ENCODE data around the gene HS6ST3.

Gene HS6ST3

GRCh38 chr13:96248996-96249395, 159.1 kb downstream of the HS6ST3 start:
- TF ChIP-seq, protein P1, sequence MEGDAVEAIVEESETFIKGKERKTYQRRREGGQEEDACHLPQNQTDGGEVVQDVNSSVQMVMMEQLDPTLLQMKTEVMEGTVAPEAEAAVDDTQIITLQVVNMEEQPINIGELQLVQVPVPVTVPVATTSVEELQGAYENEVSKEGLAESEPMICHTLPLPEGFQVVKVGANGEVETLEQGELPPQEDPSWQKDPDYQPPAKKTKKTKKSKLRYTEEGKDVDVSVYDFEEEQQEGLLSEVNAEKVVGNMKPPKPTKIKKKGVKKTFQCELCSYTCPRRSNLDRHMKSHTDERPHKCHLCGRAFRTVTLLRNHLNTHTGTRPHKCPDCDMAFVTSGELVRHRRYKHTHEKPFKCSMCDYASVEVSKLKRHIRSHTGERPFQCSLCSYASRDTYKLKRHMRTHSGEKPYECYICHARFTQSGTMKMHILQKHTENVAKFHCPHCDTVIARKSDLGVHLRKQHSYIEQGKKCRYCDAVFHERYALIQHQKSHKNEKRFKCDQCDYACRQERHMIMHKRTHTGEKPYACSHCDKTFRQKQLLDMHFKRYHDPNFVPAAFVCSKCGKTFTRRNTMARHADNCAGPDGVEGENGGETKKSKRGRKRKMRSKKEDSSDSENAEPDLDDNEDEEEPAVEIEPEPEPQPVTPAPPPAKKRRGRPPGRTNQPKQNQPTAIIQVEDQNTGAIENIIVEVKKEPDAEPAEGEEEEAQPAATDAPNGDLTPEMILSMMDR (IDR thresholded peaks at IDR 0.05; ENCODE audit: control insufficient read depth, extremely low read depth, insufficient read depth), result no peak
- no peak for DNase-seq (ENCODE audit: low read depth)
- H3K4me3 ChIP-seq (ENCODE audit: low read depth, low read length), result no peak overlapping the region

DNA sequence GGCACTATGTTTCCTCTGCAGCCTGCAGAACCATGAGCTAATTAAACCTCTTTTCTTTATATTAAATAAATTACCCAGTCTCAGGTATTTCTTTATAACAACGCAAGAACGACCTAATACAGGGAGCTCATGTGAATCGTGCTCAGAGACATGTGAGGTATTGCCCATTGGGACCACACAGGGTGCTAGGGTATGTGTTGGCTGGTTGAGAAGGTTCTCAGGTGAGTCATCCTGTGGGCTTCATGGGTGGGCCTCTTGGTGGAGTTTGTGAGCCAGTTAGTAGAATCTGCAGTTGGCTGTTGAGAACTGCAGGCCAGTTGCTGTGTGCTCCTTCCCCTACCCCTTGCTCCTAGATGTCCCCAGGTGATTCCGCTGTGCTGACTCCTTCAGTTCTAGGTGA, 163.0 kb downstream of the HS6ST3 start:
- DNase-seq (ENCODE audit: low read depth), result no peak
- TF ChIP-seq, protein P1 (IDR thresholded peaks at IDR 0.05; ENCODE audit: control insufficient read depth, extremely low read depth, insufficient read depth), result no peak
- H3K4me3 ChIP-seq (ENCODE audit: low read depth, low read length), result no peak overlapping the region

DNA sequence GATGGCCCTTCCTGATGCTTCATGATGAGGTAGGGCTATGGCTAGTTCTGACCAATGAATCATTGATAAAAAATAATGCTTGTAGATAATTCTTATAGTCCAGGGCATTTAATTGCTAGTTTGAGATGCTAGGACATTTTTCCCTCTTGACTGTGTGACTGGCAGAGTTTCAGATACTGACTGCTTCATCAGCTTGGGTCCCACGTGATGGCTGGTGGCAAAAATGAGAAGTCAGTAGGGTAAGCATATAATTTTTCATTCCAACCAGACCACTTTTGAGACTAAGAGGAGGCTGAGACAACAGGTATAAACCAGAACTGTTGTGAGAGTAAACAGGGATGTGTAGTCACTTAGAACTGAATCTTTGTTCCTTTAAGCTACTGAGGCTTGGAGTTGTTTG, 183.3 kb downstream of the HS6ST3 start:
- H3K4me3 ChIP-seq (ENCODE audit: low read depth, low read length), result no peak overlapping the region
- TF ChIP-seq, protein P1 (IDR thresholded peaks at IDR 0.05; ENCODE audit: control insufficient read depth, extremely low read depth, insufficient read depth), result no peak
- DNase-seq (ENCODE audit: low read depth), result no peak

DNA sequence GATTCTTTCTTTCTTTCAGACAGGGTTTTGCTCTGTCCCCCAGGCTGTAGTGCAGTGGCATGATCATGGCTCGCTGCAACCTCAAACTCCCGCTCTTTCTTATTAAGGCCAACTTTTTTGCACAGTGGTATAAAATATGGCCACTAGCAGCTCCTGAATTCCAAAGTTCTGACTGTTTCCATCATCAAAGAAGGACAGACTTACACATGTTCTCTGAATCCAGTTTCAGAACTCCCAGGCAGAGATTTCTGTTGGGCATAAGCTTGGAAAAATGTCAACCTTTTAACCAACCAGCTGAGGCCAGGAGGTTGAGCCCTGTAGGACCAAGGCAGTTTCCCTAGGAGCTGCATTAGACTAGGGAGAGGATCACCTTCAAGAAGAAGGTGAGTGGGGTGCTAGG, 184.1 kb downstream of the HS6ST3 start:
- DNase-seq (ENCODE audit: low read depth), result no peak
- H3K4me3 ChIP-seq (ENCODE audit: low read depth, low read length), result no peak overlapping the region
- TF ChIP-seq, protein P1 (IDR thresholded peaks at IDR 0.05; ENCODE audit: control insufficient read depth, extremely low read depth, insufficient read depth), result no peak

- TF ChIP-seq, protein P1 (IDR thresholded peaks at IDR 0.05; ENCODE audit: control insufficient read depth, extremely low read depth, insufficient read depth), result no peak
- no peak overlapping the region for H3K4me3 ChIP-seq (ENCODE audit: low read depth, low read length)
- no peak for DNase-seq (ENCODE audit: low read depth)
Measured at GRCh38 chr13:96279904-96280303, 190.0 kb downstream of the HS6ST3 start.

DNA sequence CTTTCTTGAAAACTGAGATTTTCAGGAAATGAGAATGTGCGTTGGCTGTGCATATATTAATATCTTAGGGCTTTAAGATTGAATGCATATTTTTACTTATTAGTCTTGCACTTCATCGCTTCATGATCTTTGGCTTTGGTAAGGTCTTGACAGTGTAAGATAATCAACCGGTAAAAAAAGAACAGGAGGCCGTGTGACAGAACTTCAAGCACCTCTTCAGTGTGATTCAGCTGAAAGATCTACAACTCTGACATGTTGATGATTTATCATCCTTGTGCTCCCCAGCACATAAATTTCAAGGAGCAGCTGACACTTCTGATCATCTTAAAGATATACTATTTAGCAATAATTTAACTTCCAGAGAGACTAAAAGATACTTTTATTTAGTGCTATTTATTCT, 195.1 kb downstream of the HS6ST3 start:
- DNase-seq (ENCODE audit: low read depth), result no peak
- TF ChIP-seq, protein P1 (IDR thresholded peaks at IDR 0.05; ENCODE audit: control insufficient read depth, extremely low read depth, insufficient read depth), result no peak

DNA sequence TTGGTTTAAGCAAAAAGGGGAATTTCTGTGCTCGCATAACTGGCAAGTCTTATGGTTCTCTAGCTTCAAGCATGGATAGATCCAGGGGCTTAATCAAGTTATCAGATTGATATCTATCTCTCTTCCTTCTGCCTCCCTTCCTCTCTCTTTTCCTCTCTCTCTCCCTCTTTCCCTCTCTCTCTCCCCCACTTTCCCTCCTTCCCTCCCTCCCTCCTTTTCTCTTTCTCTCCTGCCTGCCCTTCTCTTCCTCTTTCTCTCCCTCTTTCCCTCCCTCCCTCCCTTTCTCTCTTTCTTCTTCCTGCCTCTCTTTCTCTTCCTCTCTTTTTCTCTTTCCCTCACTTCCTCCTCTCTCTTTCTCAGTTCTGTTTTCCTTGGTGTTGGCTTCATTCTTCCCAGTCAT, 195.8 kb downstream of the HS6ST3 start:
- TF ChIP-seq, protein P1 (IDR thresholded peaks at IDR 0.05; ENCODE audit: control insufficient read depth, extremely low read depth, insufficient read depth), result no peak
- no peak overlapping the region for H3K4me3 ChIP-seq (ENCODE audit: low read depth, low read length)
- DNase-seq (ENCODE audit: low read depth), result no peak

More for the DNA sequence above, 195.1 kb downstream of the HS6ST3 start:
- no peak overlapping the region for H3K4me3 ChIP-seq (ENCODE audit: low read depth, low read length)
